ENCODE results near the gene GPR22. TPM values are rescaled to one million over a fixed set of nuclear protein-coding genes. Genes with fewer than 3 reads are reported as not detected.

Gene GPR22
- total RNA-seq, 1 experiment from 2014 or later = not detected

GRCh38 chr7:107474104-107474521 is 4.3 kb downstream of the GPR22 start:
- CTCF ChIA-PET = no interaction called here
- DNase-seq (ENCODE audit: low read depth, low spot score) (no peak), ATAC-seq (no peak)
- intact Hi-C loops (cut with micrococcal nuclease; ENCODE audit: unreplicated experiment) = no loop called here
- no TSS peak for BruUV-seq (replicated peaks)
- in situ Hi-C loops (cut with HindIII; ENCODE audit: low pct_unique_long_range_greater_than_20kb, low sequenced_read_pairs) = no loop called here
- H3K27me3 ChIP-seq (ENCODE audit: control insufficient read depth, insufficient read depth, low read length) = no peaks in the 10 kb centered on the region
- H3K4me1 ChIP-seq (ENCODE audit: control insufficient read depth, insufficient read depth, low read length) = no peaks in the 10 kb centered on the region
- no peaks in the 10 kb centered on the region for H3K36me3 ChIP-seq (ENCODE audit: control insufficient read depth, insufficient read depth, low read length)
- POLR2A ChIA-PET = no interaction called here
- no peak overlapping the region for H3K27ac ChIP-seq (ENCODE audit: low read length)
- H3K9me3 ChIP-seq (ENCODE audit: control insufficient read depth, insufficient read depth, low read depth, low read length) = no peaks in the 10 kb centered on the region
- no peak overlapping the region for H3K4me3 ChIP-seq (ENCODE audit: low read depth in 2 of 2, low read length in 2 of 2)
- no peak for TF ChIP-seq TCF7L2 (IDR thresholded peaks at IDR 0.05; ENCODE audit: low read depth, low read length)
- no peak for TF ChIP-seq CTCF (IDR thresholded peaks at IDR 0.05)
- no peak for TF ChIP-seq SIN3A (IDR thresholded peaks at IDR 0.05; ENCODE audit: borderline replicate concordance, insufficient read depth, low read depth, low read length)
- no peak for TF ChIP-seq REST (IDR thresholded peaks at IDR 0.05; ENCODE audit: insufficient read depth in 1 of 2, low read depth in 2 of 2, low read length in 1 of 2)

- H3K9me3 ChIP-seq (ENCODE audit: control insufficient read depth, insufficient read depth, low read depth, low read length) = no peaks in the 10 kb centered on the region
- CTCF ChIA-PET = no interaction called here
- no peak overlapping the region for H3K4me3 ChIP-seq (ENCODE audit: low read depth in 2 of 2, low read length in 2 of 2)
- DNase-seq (ENCODE audit: low read depth, low spot score) (no peak), ATAC-seq (no peak)
- POLR2A ChIA-PET = no interaction called here
- H3K27ac ChIP-seq (ENCODE audit: low read length) = no peak overlapping the region
- H3K36me3 ChIP-seq (ENCODE audit: control insufficient read depth, insufficient read depth, low read length) = no peaks in the 10 kb centered on the region
- TF ChIP-seq TCF7L2 (IDR thresholded peaks at IDR 0.05; ENCODE audit: low read depth, low read length) (no peak), SIN3A (IDR thresholded peaks at IDR 0.05; ENCODE audit: borderline replicate concordance, insufficient read depth, low read depth, low read length) (no peak), CTCF (IDR thresholded peaks at IDR 0.05) (no peak), POLR2AphosphoS5 (IDR thresholded peaks at IDR 0.05; ENCODE audit: low read depth, low read length) (no peak), REST (IDR thresholded peaks at IDR 0.05; ENCODE audit: insufficient read depth in 1 of 2, low read depth in 2 of 2, low read length in 1 of 2) (no peak)
- H3K27me3 ChIP-seq (ENCODE audit: control insufficient read depth, insufficient read depth, low read length) = no peaks in the 10 kb centered on the region
- BruUV-seq (replicated peaks) = no TSS peak
- in situ Hi-C loops (cut with HindIII; ENCODE audit: low pct_unique_long_range_greater_than_20kb, low sequenced_read_pairs) = no loop called here
- H3K4me1 ChIP-seq (ENCODE audit: control insufficient read depth, insufficient read depth, low read length) = no peaks in the 10 kb centered on the region
- intact Hi-C loops (cut with micrococcal nuclease; ENCODE audit: unreplicated experiment) = no loop called here
Measured at GRCh38 chr7:107479303-107479702, 9.4 kb downstream of the GPR22 start.

Measured in Panc1 (cell line).